Endothelial cell of umbilical vein (primary cell): ENCODE results near the gene FAM43A.

Source experiments
- CTCF ChIP-seq, 2 donors: IDR thresholded peaks; 1 replicate in 1 of 2; 2 replicates in 1 of 2; pipeline ENCODE4 v1.5.1; 2011; ENCODE audit warnings: low read length in 2 of 2, mild to moderate bottlenecking in 2 of 2, moderate library complexity in 2 of 2, control low read depth in 1 of 2, inconsistent platforms in 1 of 2, low read depth in 1 of 2; ENCODE audit not compliant: insufficient read depth in 1 of 2; ENCODE audit errors: extremely low read depth in 1 of 2
- POLR2A ChIP-seq: IDR thresholded peaks from 2 replicates; pipeline ENCODE4 v1.6.1; 2012; ENCODE audit warnings: low read depth, mild to moderate bottlenecking, control low read depth, low read length

GRCh38 chr3:194727435-194728128, 41.9 kb downstream of the FAM43A start:
- TF ChIP-seq CTCF (IDR thresholded peaks at IDR 0.05; ENCODE audit: extremely low read depth in 1 of 2, insufficient read depth in 1 of 2, low read depth in 1 of 2, low read length in 2 of 2) (no peak), POLR2A (no peak)
